Activated CD4-positive, CD25-positive, alpha-beta regulatory T cell (primary cell): ENCODE results near the gene TNRC18.
"Not testable (repeated sequence)": the region's sequence is repeated elsewhere in the genome, so short reads cannot be mapped to it uniquely, and the experiment has no call there.

ENCODE experiments used
- DNase-seq, 4 experiments: peaks; one replicate each; lab custom pipeline; 2025; lab: John Stamatoyannopoulos, UW

Gene TNRC18

GRCh38 chr7:5375925-5376324, 47.7 kb downstream of the TNRC18 start:
- DNase-seq: no peak

GRCh38 chr7:5374464-5374863, 49.2 kb downstream of the TNRC18 start:
- no peak for DNase-seq

- no peak for DNase-seq
Measured at GRCh38 chr7:5373300-5373699, 50.3 kb downstream of the TNRC18 start.

- DNase-seq: no peak
Measured at GRCh38 chr7:5370454-5371353, 52.9 kb downstream of the TNRC18 start.

- no peak for DNase-seq
Measured at GRCh38 chr7:5367661-5368060, 56.0 kb downstream of the TNRC18 start.

- DNase-seq: peak in 3 of 4 experiments; percentile 9 to 40 (median 30)
Measured at GRCh38 chr7:5365976-5366625, 57.5 kb downstream of the TNRC18 start.

- DNase-seq: no peak
Measured at GRCh38 chr7:5363729-5364128, 59.9 kb downstream of the TNRC18 start.

GRCh38 chr7:5362466-5362865, 61.2 kb downstream of the TNRC18 start:
- no peak for DNase-seq

GRCh38 chr7:5361446-5362127, 62.0 kb downstream of the TNRC18 start:
- DNase-seq: no peak

- no peak for DNase-seq
Measured at GRCh38 chr7:5360971-5361370, 62.7 kb downstream of the TNRC18 start.

GRCh38 chr7:5360451-5360850, 63.2 kb downstream of the TNRC18 start:
- no peak for DNase-seq

GRCh38 chr7:5360021-5360420, 63.6 kb downstream of the TNRC18 start:
- DNase-seq: not testable (repeated sequence)

- no peak for DNase-seq
Measured at GRCh38 chr7:5359344-5359743, 64.3 kb downstream of the TNRC18 start.

- DNase-seq: no peak
Measured at GRCh38 chr7:5357951-5358350, 65.7 kb downstream of the TNRC18 start.

GRCh38 chr7:5356751-5357119, 66.9 kb downstream of the TNRC18 start:
- no peak for DNase-seq

- DNase-seq: no peak
Measured at GRCh38 chr7:5354460-5355232, 69.0 kb downstream of the TNRC18 start.

- DNase-seq: no peak
Measured at GRCh38 chr7:5352440-5353010, 71.1 kb downstream of the TNRC18 start.

- no peak for DNase-seq
Measured at GRCh38 chr7:5351507-5352265, 71.9 kb downstream of the TNRC18 start.

- no peak for DNase-seq
Measured at GRCh38 chr7:5350600-5351385, 72.8 kb downstream of the TNRC18 start.

- no peak for DNase-seq
Measured at GRCh38 chr7:5350174-5350463, 73.5 kb downstream of the TNRC18 start.
